Astrocyte of the spinal cord (primary cell): ENCODE results near the gene CPB1.

Experiments
- DNase-seq: peaks from one replicate; pipeline ENCODE4 v3.0.0; 2011; ENCODE audit warnings: low read depth, low spot score
- H3K4me3 ChIP-seq: 2 replicates; pipeline ENCODE4 v1.5.1; 2011; ENCODE audit warnings: low read depth, mild to moderate bottlenecking, low read length, moderate library complexity
- CTCF ChIP-seq: IDR thresholded peaks from 2 replicates; pipeline ENCODE4 v1.5.1; 2012; ENCODE audit warnings: low read depth, mild to moderate bottlenecking, low read length, inconsistent platforms
- in situ Hi-C: cut with HindIII; loops from 2 replicates; pipeline ENCODE4 v1.10.0; 2017; ENCODE audit warnings: low sequenced_read_pairs

Gene CPB1

GRCh38 chr3:148845756-148846395 lies 18.3 kb downstream of the CPB1 start:
- in situ Hi-C loops = no loop called here
- no peak for DNase-seq
- no peak for TF ChIP-seq CTCF
- H3K4me3 ChIP-seq = no peak overlapping the region

- no peak overlapping the region for H3K4me3 ChIP-seq
- in situ Hi-C loops = no loop called here
- peak; percentile 44 for DNase-seq
- TF ChIP-seq CTCF = no peak
Measured at GRCh38 chr3:148847351-148847750, 19.7 kb downstream of the CPB1 start.

GRCh38 chr3:148848410-148848809 lies 20.8 kb downstream of the CPB1 start:
- in situ Hi-C loops = no loop called here
- no peak for TF ChIP-seq CTCF
- DNase-seq = no peak
- no peak overlapping the region for H3K4me3 ChIP-seq

GRCh38 chr3:148852271-148852992 lies 24.8 kb downstream of the CPB1 start:
- H3K4me3 ChIP-seq = no peak overlapping the region
- no peak for DNase-seq
- TF ChIP-seq CTCF = no peak
- in situ Hi-C loops = no loop called here

GRCh38 chr3:148853076-148853475 lies 25.5 kb downstream of the CPB1 start:
- no peak for TF ChIP-seq CTCF
- no peak for DNase-seq
- no peak overlapping the region for H3K4me3 ChIP-seq
- in situ Hi-C loops = no loop called here

GRCh38 chr3:148854061-148854460 lies 26.4 kb downstream of the CPB1 start:
- H3K4me3 ChIP-seq = no peak overlapping the region
- in situ Hi-C loops = no loop called here
- no peak for DNase-seq
- TF ChIP-seq CTCF = no peak
